K562 (cell line): Measurements from ENCODE around the gene DHCR24. TPM values are rescaled to one million over a fixed set of nuclear protein-coding genes. Genes with fewer than 3 reads are reported as not detected.

Source experiments
- CBX8 ChIP-seq: fragments of 200-600 bp; sonication (generic); IDR thresholded peaks from 2 replicates; pipeline ENCODE4 v1.6.1; 2012; ENCODE audit warnings: borderline replicate concordance, mixed run types, low read depth, mild to moderate bottlenecking, moderate library complexity, mixed read lengths, low read length, control low read depth, inconsistent platforms; ENCODE audit not compliant: poor library complexity, severe bottlenecking; ENCODE audit errors: extremely low read depth
- ELF1 ChIP-seq: fragments of 200-800 bp; sonication (Bioruptor generic); IDR thresholded peaks from 2 replicates; pipeline ENCODE4 v1.6.1; 2016; ENCODE audit warnings: missing genetic modification characterization, missing compliant biosample characterization
- JUND ChIP-seq, 2 experiments: IDR thresholded peaks; 2 replicates in 1 of 2; 3 replicates in 1 of 2; pipeline ENCODE4 v1.6.1; 2011; ENCODE audit warnings: borderline replicate concordance in 2 of 2, low read depth in 2 of 2, low read length in 2 of 2, improper control_type of control experiment in 1 of 2, missing biosample characterization in 1 of 2, missing genetic modification characterization in 1 of 2, missing genetic modification reagents in 1 of 2
- KLF10 ChIP-seq: fragments of 250-450 bp; sonication (Bioruptor Pico); IDR thresholded peaks from 2 replicates; pipeline ENCODE4 v1.6.1; 2021; ENCODE audit warnings: matching md5 sums
- MAFF ChIP-seq: IDR thresholded peaks from 2 replicates; pipeline ENCODE4 v1.6.1; 2012; ENCODE audit warnings: low read length, improper control_type of control experiment
- NR2C1 ChIP-seq, 2 experiments: fragments of 450-650 bp; IDR thresholded peaks; 2 replicates each; pipeline ENCODE4 v1.6.1; 2017; ENCODE audit warnings: mild to moderate bottlenecking in 2 of 2, antibody characterized with exemption in 1 of 2, inconsistent platforms in 1 of 2, missing compliant biosample characterization in 1 of 2, missing genetic modification characterization in 1 of 2
- PHTF2 ChIP-seq: fragments of 250-450 bp; sonication (Bioruptor Pico); IDR thresholded peaks from 2 replicates; pipeline ENCODE4 v1.5.0; 2021; ENCODE audit warnings: mild to moderate bottlenecking
- RBM39 ChIP-seq: fragments of 200-400 bp; formaldehyde crosslinking; optimal IDR thresholded peaks from 2 replicates; pipeline ENCODE3; 2018; ENCODE audit warnings: low read depth, low read length
- SMAD1 ChIP-seq: fragments of 150-350 bp; IDR thresholded peaks from 2 replicates; pipeline ENCODE4 v1.6.1; 2014; ENCODE audit warnings: low read length, low read depth; ENCODE audit not compliant: partially characterized antibody
- SMAD4 ChIP-seq: fragments of 250-450 bp; sonication (Bioruptor Pico); conservative IDR thresholded peaks from 2 replicates; pipeline ENCODE4 v1.8.0; 2021; ENCODE audit warnings: inconsistent platforms, mild to moderate bottlenecking, moderate library complexity
- SREBF2 ChIP-seq: sonication (generic); formaldehyde crosslinking; IDR thresholded peaks from 2 replicates; pipeline ENCODE4 v1.4.0; 2020; ENCODE audit warnings: mild to moderate bottlenecking, missing genetic modification reagents
- SRF ChIP-seq, 2 experiments: fragments of 250-450, 450-650 bp in 1 of 2; sonication (Bioruptor Pico) in 1 of 2; sonication (generic) in 1 of 2; formaldehyde crosslinking; IDR thresholded peaks; 2 replicates each; pipeline versions ENCODE4 v1.5.0 to v1.5.1; 2020 to 2022; ENCODE audit warnings: mild to moderate bottlenecking in 1 of 2, missing genetic modification reagents in 1 of 2
- U2AF2 ChIP-seq: fragments of 200-400 bp; formaldehyde crosslinking; optimal IDR thresholded peaks from 2 replicates; pipeline ENCODE3; 2017; ENCODE audit warnings: low read depth, mild to moderate bottlenecking, low read length
- ZFX ChIP-seq: sonication (generic); formaldehyde crosslinking; IDR thresholded peaks from 2 replicates; pipeline ENCODE4 v1.8.0; 2022; ENCODE audit warnings: mild to moderate bottlenecking, missing genetic modification reagents, moderate library complexity
- polyA plus RNA-seq, 8 experiments: library from polyadenylated mRNA; depleted of rRNA in 4 of 8; stranded (reverse) in 5 of 8; unstranded in 3 of 8; fragments of >200 nt; fragmentation: Nextera tagmentation in 2 of 8; fragmentation: Illumina TruSeq in 1 of 8; extraction: Ambion mirVana in 2 of 8; extraction: Trizol in 1 of 8; gene quantifications; 2 replicates each; pipeline versions ENCODE4 v1.2.1 to v1.2.3, GENCODE V29; 2011 to 2014; ENCODE audit warnings: inconsistent platforms in 1 of 8, missing spikeins in 1 of 8
- total RNA-seq, 7 experiments: library from RNA; depleted of rRNA in 6 of 7; stranded (reverse); fragments of >200 nt in 6 of 7; fragmentation: Illumina TruSeq in 2 of 7; extraction: Trizol in 2 of 7; gene quantifications; 2 replicates each; pipeline versions ENCODE4 v1.2.1 to v1.2.3, GENCODE V29; 2011 to 2021; ENCODE audit warnings: low replicate concordance in 1 of 7
- TF ChIP-seq, protein P1 (sequence below): fragments of 450-650 bp; IDR thresholded peaks from 2 replicates; pipeline ENCODE4 v1.6.1; 2018; ENCODE audit not compliant: partially characterized antibody
- TF ChIP-seq, protein P2 (sequence below): fragments of 450-650 bp; IDR thresholded peaks from 2 replicates; pipeline ENCODE4 v1.6.1; 2016; ENCODE audit warnings: borderline replicate concordance
- TF ChIP-seq, protein P3 (sequence below): sonication (generic); formaldehyde crosslinking; IDR thresholded peaks from 2 replicates; pipeline ENCODE4 v1.8.1; 2023; ENCODE audit warnings: mild to moderate bottlenecking, missing genetic modification reagents, moderate library complexity
- TF ChIP-seq, protein P4 (sequence below): fragments of 250-450 bp; sonication (Bioruptor Pico); IDR thresholded peaks from 2 replicates; pipeline ENCODE4 v1.9.0; 2021; ENCODE audit warnings: mild to moderate bottlenecking

Gene DHCR24
- total and polyA plus RNA-seq, 9 of the 15 experiments (the other 6 are each of a cell fraction or from before 2014, with no cell fraction given): 23.4 to 161 (median 79.9) TPM

DNA sequence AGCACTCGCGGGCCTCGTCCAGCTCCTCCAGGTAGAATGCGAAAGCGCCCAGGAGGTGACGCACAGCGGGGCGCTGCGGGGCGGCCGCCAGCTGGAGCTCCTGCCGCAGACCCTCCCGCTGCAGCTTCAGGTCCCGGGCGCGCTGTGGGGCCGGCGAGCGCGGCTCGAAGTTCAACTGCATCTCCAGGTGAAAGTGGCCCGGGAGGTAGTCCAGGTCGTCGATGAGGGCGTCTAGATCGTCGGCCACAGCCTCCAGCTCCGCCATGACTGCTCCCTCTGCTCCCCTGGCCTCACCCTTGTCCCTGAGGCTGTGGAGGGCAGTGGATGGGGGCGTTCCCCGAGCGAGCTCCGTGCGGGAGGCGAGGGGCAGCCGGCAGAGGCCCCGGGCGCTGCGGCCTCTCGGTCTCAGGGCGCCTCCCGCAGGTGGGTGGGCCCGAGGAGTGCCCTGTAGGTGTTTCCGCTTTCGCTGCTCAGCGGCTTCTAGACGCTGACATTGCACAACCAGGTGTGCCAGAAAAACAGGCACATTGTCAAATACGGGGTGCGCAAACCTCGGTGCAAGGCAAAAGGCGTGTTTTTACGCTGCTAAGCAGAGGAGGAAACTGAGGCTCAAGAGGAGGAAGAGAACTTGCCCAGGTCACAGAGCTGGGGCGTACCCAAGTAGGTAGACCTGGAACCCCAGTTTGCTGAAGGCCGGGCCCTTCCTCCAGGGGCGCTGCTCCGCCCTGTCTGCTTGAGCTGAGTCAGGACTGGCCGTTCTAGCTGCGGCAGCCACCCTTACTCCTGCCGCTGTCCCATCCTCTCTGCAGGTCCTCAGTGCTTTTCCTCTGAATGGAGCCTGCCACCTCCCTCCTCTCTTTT is 85.9 kb downstream of the DHCR24 start, which contains the start of gene TTC22 (continued):
- TF ChIP-seq, protein P1, sequence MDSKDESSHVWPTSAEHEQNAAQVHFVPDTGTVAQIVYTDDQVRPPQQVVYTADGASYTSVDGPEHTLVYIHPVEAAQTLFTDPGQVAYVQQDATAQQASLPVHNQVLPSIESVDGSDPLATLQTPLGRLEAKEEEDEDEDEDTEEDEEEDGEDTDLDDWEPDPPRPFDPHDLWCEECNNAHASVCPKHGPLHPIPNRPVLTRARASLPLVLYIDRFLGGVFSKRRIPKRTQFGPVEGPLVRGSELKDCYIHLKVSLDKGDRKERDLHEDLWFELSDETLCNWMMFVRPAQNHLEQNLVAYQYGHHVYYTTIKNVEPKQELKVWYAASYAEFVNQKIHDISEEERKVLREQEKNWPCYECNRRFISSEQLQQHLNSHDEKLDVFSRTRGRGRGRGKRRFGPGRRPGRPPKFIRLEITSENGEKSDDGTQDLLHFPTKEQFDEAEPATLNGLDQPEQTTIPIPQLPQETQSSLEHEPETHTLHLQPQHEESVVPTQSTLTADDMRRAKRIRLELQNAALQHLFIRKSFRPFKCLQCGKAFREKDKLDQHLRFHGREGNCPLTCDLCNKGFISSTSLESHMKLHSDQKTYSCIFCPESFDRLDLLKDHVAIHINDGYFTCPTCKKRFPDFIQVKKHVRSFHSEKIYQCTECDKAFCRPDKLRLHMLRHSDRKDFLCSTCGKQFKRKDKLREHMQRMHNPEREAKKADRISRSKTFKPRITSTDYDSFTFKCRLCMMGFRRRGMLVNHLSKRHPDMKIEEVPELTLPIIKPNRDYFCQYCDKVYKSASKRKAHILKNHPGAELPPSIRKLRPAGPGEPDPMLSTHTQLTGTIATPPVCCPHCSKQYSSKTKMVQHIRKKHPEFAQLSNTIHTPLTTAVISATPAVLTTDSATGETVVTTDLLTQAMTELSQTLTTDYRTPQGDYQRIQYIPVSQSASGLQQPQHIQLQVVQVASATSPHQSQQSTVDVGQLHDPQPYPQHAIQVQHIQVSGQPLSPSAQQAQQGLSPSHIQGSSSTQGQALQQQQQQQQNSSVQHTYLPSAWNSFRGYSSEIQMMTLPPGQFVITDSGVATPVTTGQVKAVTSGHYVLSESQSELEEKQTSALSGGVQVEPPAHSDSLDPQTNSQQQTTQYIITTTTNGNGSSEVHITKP: no peak
- no peak for TF ChIP-seq CBX8
- no peak for TF ChIP-seq SRF (CRISPR knock-in tag; IDR thresholded peaks at IDR 0.05)
- no peak for TF ChIP-seq RBM39
- no peak for TF ChIP-seq SMAD1
- TF ChIP-seq ELF1 (tag): no peak
- no peak for TF ChIP-seq NR2C1 (IDR thresholded peaks at IDR 0.05)
- no peak for TF ChIP-seq NR2C1 (tag; IDR thresholded peaks at IDR 0.05)
- 0 out of 2 replicates have a peak, but pooled peaks have one; percentile 11 for TF ChIP-seq JUND (IDR thresholded peaks at IDR 0.05; ENCODE audit: borderline replicate concordance, low read depth, low read length)
- peak; percentile 47; the same call in 2 of the 3 replicates for TF ChIP-seq JUND (tag; IDR thresholded peaks at IDR 0.05; ENCODE audit: borderline replicate concordance, low read depth, low read length)
- TF ChIP-seq, protein P2, sequence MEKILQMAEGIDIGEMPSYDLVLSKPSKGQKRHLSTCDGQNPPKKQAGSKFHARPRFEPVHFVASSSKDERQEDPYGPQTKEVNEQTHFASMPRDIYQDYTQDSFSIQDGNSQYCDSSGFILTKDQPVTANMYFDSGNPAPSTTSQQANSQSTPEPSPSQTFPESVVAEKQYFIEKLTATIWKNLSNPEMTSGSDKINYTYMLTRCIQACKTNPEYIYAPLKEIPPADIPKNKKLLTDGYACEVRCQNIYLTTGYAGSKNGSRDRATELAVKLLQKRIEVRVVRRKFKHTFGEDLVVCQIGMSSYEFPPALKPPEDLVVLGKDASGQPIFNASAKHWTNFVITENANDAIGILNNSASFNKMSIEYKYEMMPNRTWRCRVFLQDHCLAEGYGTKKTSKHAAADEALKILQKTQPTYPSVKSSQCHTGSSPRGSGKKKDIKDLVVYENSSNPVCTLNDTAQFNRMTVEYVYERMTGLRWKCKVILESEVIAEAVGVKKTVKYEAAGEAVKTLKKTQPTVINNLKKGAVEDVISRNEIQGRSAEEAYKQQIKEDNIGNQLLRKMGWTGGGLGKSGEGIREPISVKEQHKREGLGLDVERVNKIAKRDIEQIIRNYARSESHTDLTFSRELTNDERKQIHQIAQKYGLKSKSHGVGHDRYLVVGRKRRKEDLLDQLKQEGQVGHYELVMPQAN: no peak
- no peak for TF ChIP-seq U2AF2
- TF ChIP-seq ZFX: no peak
- TF ChIP-seq, protein P3, sequence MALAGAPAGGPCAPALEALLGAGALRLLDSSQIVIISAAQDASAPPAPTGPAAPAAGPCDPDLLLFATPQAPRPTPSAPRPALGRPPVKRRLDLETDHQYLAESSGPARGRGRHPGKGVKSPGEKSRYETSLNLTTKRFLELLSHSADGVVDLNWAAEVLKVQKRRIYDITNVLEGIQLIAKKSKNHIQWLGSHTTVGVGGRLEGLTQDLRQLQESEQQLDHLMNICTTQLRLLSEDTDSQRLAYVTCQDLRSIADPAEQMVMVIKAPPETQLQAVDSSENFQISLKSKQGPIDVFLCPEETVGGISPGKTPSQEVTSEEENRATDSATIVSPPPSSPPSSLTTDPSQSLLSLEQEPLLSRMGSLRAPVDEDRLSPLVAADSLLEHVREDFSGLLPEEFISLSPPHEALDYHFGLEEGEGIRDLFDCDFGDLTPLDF (CRISPR knock-in tag): no peak
- TF ChIP-seq SMAD4: peak; percentile 50
- no peak for TF ChIP-seq SREBF2 (CRISPR knock-in tag)
- TF ChIP-seq, protein P4, sequence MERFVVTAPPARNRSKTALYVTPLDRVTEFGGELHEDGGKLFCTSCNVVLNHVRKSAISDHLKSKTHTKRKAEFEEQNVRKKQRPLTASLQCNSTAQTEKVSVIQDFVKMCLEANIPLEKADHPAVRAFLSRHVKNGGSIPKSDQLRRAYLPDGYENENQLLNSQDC: no peak
- no peak for TF ChIP-seq PHTF2 (CRISPR knock-in tag)
- TF ChIP-seq KLF10: no peak
- TF ChIP-seq MAFF: 0 out of 2 replicates have a peak, but pooled peaks have one; percentile 19
